ENCODE results near the gene TRIM16. TPM values are rescaled to one million over a fixed set of nuclear protein-coding genes. Genes with fewer than 3 reads are reported as not detected.
"Not testable (repeated sequence)": the region's sequence is repeated elsewhere in the genome, so short reads cannot be mapped to it uniquely, and the experiment has no call there.

TRIM16 gene
- total RNA-seq, 1 donor from 2014 or later = 69.1 TPM

- TF ChIP-seq, protein P1, sequence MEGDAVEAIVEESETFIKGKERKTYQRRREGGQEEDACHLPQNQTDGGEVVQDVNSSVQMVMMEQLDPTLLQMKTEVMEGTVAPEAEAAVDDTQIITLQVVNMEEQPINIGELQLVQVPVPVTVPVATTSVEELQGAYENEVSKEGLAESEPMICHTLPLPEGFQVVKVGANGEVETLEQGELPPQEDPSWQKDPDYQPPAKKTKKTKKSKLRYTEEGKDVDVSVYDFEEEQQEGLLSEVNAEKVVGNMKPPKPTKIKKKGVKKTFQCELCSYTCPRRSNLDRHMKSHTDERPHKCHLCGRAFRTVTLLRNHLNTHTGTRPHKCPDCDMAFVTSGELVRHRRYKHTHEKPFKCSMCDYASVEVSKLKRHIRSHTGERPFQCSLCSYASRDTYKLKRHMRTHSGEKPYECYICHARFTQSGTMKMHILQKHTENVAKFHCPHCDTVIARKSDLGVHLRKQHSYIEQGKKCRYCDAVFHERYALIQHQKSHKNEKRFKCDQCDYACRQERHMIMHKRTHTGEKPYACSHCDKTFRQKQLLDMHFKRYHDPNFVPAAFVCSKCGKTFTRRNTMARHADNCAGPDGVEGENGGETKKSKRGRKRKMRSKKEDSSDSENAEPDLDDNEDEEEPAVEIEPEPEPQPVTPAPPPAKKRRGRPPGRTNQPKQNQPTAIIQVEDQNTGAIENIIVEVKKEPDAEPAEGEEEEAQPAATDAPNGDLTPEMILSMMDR (IDR thresholded peaks at IDR 0.05; ENCODE audit: insufficient read depth, low read length, poor library complexity, severe bottlenecking) = no peak
- Histone ChIP-seq H3K27me3 (ENCODE audit: control insufficient read depth, insufficient read depth, low read length) (no peaks in the 10 kb centered on the region), H3K36me3 (ENCODE audit: control insufficient read depth, insufficient read depth, low read length) (no peaks in the 10 kb centered on the region), H3K4me3 (ENCODE audit: low read depth, low read length) (no peak overlapping the region)
- DNase-seq (ENCODE audit: low read depth) = no peak
Measured at GRCh38 chr17:15659236-15659635, 24.9 kb downstream of the TRIM16 start.

GRCh38 chr17:15658296-15658695 is 25.8 kb downstream of the TRIM16 start:
- TF ChIP-seq, protein P1 (IDR thresholded peaks at IDR 0.05; ENCODE audit: insufficient read depth, low read length, poor library complexity, severe bottlenecking) = no peak
- Histone ChIP-seq H3K36me3 (ENCODE audit: control insufficient read depth, insufficient read depth, low read length) (no peaks in the 10 kb centered on the region), H3K27me3 (ENCODE audit: control insufficient read depth, insufficient read depth, low read length) (no peaks in the 10 kb centered on the region), H3K4me3 (ENCODE audit: low read depth, low read length) (no peak overlapping the region)
- no peak for DNase-seq (ENCODE audit: low read depth)

DNA sequence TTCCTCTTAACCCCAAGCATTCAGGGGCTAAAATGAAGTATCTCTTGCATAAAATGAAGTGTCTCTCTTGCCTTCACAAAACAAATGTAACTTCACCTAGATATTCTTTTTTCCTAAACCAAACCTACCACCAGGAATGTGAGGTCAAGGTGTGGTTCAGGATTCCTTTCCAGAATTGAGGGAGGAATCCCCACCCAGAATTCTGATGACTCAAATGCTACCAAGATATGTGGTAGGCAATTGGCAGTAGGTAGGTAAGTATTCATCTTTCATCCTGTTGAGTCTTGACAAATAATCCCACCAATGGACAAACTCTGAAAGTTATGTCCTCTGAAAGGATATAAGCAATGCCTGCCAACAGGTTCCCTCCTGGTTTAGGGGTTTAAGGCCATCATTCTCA is 26.2 kb downstream of the TRIM16 start:
- no peak overlapping the region for H3K4me3 ChIP-seq (ENCODE audit: low read depth, low read length)
- no peak for DNase-seq (ENCODE audit: low read depth)
- TF ChIP-seq, protein P1 (IDR thresholded peaks at IDR 0.05; ENCODE audit: insufficient read depth, low read length, poor library complexity, severe bottlenecking) = no peak

DNA sequence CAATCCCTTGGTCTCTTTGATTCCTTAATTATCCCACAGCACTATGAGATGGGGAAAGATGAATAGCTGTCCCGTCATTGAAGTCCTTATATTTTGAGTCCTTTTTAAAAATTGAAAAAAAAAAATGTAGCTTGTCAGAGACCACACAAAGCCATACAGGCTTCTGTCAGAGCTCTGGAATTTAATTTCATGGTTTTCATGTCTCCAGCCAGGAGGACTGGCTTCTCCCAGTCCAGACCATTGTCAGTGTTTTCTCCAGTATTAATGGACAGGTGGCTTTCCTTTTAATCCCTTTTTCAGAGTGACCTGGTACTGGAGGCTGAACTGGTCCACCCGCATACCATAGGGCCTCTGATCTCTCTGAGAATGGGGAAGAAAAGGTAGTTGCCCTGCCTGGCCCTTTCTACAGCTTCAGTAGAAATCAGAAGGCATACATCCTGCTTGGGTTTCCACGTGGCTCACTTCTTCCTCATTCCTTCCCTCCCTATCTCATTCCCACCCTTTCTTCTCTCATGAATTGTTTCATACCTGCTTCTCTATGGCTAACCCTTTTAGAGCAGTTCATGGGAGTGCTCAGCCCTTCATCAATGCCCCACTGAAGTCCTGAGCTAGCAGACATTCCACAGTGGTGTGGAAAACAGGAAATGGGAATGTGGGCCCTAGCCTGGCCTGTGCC is 29.1 kb downstream of the TRIM16 start:
- Histone ChIP-seq H3K36me3 (ENCODE audit: control insufficient read depth, insufficient read depth, low read length) (no peaks in the 10 kb centered on the region), H3K4me3 (ENCODE audit: low read depth, low read length) (no peak overlapping the region), H3K27me3 (ENCODE audit: control insufficient read depth, insufficient read depth, low read length) (no peaks in the 10 kb centered on the region)
- no peak for DNase-seq (ENCODE audit: low read depth)
- TF ChIP-seq, protein P1 (IDR thresholded peaks at IDR 0.05; ENCODE audit: insufficient read depth, low read length, poor library complexity, severe bottlenecking) = no peak

More for the DNA sequence above, 26.2 kb downstream of the TRIM16 start:
- Histone ChIP-seq H3K36me3 (ENCODE audit: control insufficient read depth, insufficient read depth, low read length) (no peaks in the 10 kb centered on the region), H3K27me3 (ENCODE audit: control insufficient read depth, insufficient read depth, low read length) (no peaks in the 10 kb centered on the region)

DNA sequence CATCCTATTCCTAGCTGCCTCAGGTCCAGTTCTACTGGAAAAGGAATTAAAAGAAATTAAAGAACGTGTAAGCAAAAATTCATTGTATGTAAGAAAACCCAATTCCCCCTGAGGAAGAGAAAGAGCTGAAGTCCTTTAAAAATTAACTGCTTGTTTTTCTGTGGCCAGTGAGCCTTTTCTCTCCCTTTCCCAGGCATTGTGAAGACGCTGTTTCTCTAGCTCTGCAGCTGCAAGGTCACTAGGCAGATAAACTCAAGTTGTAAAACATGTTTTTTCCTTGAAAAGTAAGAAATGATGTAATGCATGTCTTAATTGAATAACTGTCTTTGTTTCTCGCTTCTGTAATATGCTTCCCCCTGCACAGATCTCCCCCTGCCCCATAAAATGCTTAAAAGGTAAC is 29.7 kb downstream of the TRIM16 start:
- H3K36me3 ChIP-seq (ENCODE audit: control insufficient read depth, insufficient read depth, low read length); H3K27me3 ChIP-seq (ENCODE audit: control insufficient read depth, insufficient read depth, low read length); DNase-seq (ENCODE audit: low read depth); H3K4me3 ChIP-seq (ENCODE audit: low read depth, low read length): not testable (repeated sequence)

DNA sequence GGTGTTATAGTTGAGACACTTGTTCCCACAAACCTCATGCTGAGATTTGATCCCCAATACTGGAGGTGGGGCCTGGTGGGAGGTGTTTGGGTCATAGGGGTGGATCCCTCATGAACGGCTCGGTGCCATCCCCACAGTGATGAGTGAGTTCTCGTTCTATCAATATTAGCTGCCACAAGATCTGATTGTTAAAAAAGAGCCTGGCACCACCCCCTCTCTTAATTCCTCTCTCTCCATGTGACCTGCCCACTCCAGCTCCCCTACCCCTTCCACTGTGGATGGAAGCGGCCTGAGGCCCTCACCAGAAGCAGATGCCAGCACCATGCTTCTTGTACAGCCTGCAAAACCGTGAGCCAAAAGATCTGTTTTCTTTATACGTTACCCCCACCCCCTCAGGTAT is 31.2 kb downstream of the TRIM16 start:
- TF ChIP-seq, protein P1 (IDR thresholded peaks at IDR 0.05; ENCODE audit: insufficient read depth, low read length, poor library complexity, severe bottlenecking) = no peak
- no peaks in the 10 kb centered on the region for H3K27me3 ChIP-seq (ENCODE audit: control insufficient read depth, insufficient read depth, low read length)
- H3K4me3 ChIP-seq (ENCODE audit: low read depth, low read length) = no peak overlapping the region
- no peaks in the 10 kb centered on the region for H3K36me3 ChIP-seq (ENCODE audit: control insufficient read depth, insufficient read depth, low read length)
- no peak for DNase-seq (ENCODE audit: low read depth)
